ENCODE results near the gene BOD1.

GRCh38 chr5:173638126-173639040 lies 21.9 kb upstream of the BOD1 start:
- TF ChIP-seq EZH2phosphoT487 (IDR thresholded peaks at IDR 0.05; ENCODE audit: borderline replicate concordance, low read length) (no peak), CTCF (IDR thresholded peaks at IDR 0.05; ENCODE audit: low read depth, low read length, poor library complexity, severe bottlenecking) (no peak)
